Spleen (tissue), 11 donors: Measurements from ENCODE around the gene OLFM1. TPM values are rescaled to one million over a fixed set of nuclear protein-coding genes. Genes with fewer than 3 reads are reported as not detected.
A peak's percentile ranks its signal among the peaks of the same experiment; 100 is the strongest.

ENCODE experiments used
- DNase-seq: peaks from one replicate; pipeline ENCODE4 v3.0.0-alpha.2; 2020
- H3K27ac ChIP-seq, 8 donors: fragments of 200-600 bp; sonication (generic) in 7 of 8; 1 replicate in 4 of 8; 2 replicates in 4 of 8; pipeline versions ENCODE4 v1.5.0 to v1.8.0; 2016 to 2021; ENCODE audit warnings: inconsistent platforms in 4 of 8, mild to moderate bottlenecking in 4 of 8, moderate library complexity in 1 of 8
- H3K27me3 ChIP-seq, 7 donors: fragments of 200-600 bp; sonication (generic) in 6 of 7; replicated peaks in 1 of 7; 1 replicate in 4 of 7; 2 replicates in 3 of 7; pipeline versions ENCODE4 v1.5.0 to v1.8.0; 2016 to 2021; ENCODE audit warnings: inconsistent platforms in 3 of 7, mild to moderate bottlenecking in 1 of 7
- H3K36me3 ChIP-seq, 6 donors: fragments of 200-600 bp; sonication (generic) in 5 of 6; 1 replicate in 4 of 6; 2 replicates in 2 of 6; pipeline versions ENCODE4 v1.5.0 to v1.8.0; 2016 to 2021; ENCODE audit warnings: inconsistent platforms in 2 of 6
- H3K4me1 ChIP-seq, 6 donors: fragments of 200-600 bp; sonication (generic) in 5 of 6; 1 replicate in 3 of 6; 2 replicates in 3 of 6; pipeline versions ENCODE4 v1.5.0 to v1.8.0; 2016 to 2021; ENCODE audit warnings: inconsistent platforms in 3 of 6
- H3K4me3 ChIP-seq, 8 donors: fragments of 200-600 bp; sonication (generic) in 7 of 8; 1 replicate in 4 of 8; 2 replicates in 4 of 8; pipeline versions ENCODE4 v1.5.0 to v1.8.0; 2016 to 2021; ENCODE audit warnings: inconsistent platforms in 4 of 8, mild to moderate bottlenecking in 4 of 8, moderate library complexity in 2 of 8
- H3K9me3 ChIP-seq, 8 donors: fragments of 200-600 bp; sonication (generic) in 7 of 8; 1 replicate in 4 of 8; 2 replicates in 4 of 8; pipeline versions ENCODE4 v1.5.0 to v1.8.0; 2016 to 2021; ENCODE audit warnings: inconsistent platforms in 4 of 8
- POLR2A ChIP-seq, 3 donors: fragments of 450-650 bp; IDR thresholded peaks; one replicate each; pipeline ENCODE4 v1.5.1; 2017; ENCODE audit warnings: antibody characterized with exemption in 3 of 3, mild to moderate bottlenecking in 1 of 3
- POLR2AphosphoS5 ChIP-seq, 3 donors: sonication (generic); formaldehyde crosslinking; IDR thresholded peaks; one replicate each; pipeline ENCODE4 v1.5.1; 2017; ENCODE audit warnings: antibody characterized with exemption in 3 of 3
- WGBS, 5 donors: extraction: QIAGEN DNeasy Blood & Tissue Kit in 3 of 5; methylation state at CpG; one replicate each; pipeline versions ENCODE4 v1.1.5 to v1.1.7; 2013 to 2018; 5-methylcytosine and 5-hydroxymethylcytosine counted together
- intact Hi-C: fragments of 100-400 bp; cut with DNase I; formaldehyde crosslinking; loops from one replicate; pipeline ENCODE4 v1.15.0; 2023; ENCODE audit warnings: low total_unique reads
- polyA plus RNA-seq, 3 donors: library from polyadenylated mRNA; stranded (reverse); fragments of 200-250 nt; gene quantifications; one replicate each; pipeline ENCODE4 v1.2.1, GENCODE V29; 2013
- total RNA-seq, 7 donors: library from RNA; depleted of rRNA in 3 of 7; stranded (reverse); fragments of >200 nt in 3 of 7; fragmentation: NEBNext Ultra II Directional in 4 of 7; extraction: Animal tissue kit (Norgen Biotek cat#: 25700) in 4 of 7; gene quantifications; one replicate each; pipeline versions ENCODE4 v1.1.0 to v1.2.1, GENCODE V29; 2016 to 2021
- TF ChIP-seq, protein P1 (sequence below), 11 experiments: fragments of 200-600 bp in 7 of 11; fragments of 450-650 bp in 4 of 11; sonication (generic) in 4 of 11; IDR thresholded peaks in 8 of 11; conservative IDR thresholded peaks in 3 of 11; 1 replicate in 7 of 11; 2 replicates in 4 of 11; pipeline versions ENCODE4 v1.4.0 to v1.8.0; 2016 to 2021; ENCODE audit warnings: antibody characterized with exemption in 11 of 11, inconsistent platforms in 4 of 11, mild to moderate bottlenecking in 1 of 11
- donor health status: healthy with polysubstance abuse.
- donor health status: DM: no; HTN: no; CAD: no; lungs with moderate emphysema.
- donor health status: DM: no; HTN: no; CAD: no.
- donor health status: Bipolar disorder and iron deficiency.
- donor health status: healthy.
- donor health status: DM: no; HTN: no; CAD: no.
- donor health status: DM: yes; HTN: yes; CAD: no.

The OLFM1 gene
- total and polyA plus RNA-seq, 10 donors: 5.9 to 109 (median 44.7) TPM

DNA sequence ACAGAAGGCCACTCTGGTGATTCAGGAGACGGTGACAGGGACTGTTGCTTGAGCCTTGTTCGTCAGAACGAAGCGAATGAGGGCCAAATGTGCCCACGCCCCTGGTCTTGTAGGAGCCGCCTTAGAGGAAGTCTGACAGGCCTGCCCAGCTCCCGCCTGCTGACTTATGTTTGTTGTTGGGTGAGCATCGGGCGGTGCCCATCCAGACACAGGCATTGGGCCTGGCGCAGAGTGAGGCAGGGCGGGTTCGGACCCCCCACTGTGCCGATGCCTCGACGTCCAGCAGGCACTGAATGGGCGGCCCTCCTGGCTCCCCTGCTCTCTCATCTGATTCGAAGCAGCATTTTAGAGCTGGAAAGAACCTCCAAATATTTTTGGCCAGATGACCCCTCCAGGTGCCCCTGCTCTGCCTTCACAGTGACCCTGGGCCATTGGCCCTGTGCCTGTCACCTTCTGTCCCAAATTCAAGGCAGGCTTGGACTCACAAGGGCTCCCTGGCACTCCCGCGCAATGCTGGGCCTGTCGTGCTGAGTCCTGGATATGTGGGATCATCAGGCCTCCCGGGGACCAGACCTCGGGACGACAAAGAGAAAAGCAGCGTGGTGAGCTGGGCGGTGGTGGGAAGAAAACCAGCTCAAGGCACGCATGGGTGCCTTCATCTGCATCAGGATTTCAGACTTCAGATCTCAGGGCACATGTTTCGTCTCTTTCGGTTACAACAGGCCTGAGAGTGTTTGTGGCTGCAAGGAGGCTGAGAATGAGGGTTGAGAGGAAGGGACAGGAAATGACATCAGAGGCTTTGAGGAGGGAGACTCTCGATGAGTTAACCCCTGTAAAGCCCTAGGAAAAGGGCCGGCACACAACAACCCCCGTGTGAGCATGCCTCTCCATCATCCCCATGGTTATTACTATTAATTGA is 37.1 kb upstream of the OLFM1 start:
- intact Hi-C loops: no loop called here
- no peaks in the 10 kb centered on the region for H3K9me3 ChIP-seq
- WGBS, 5 donors: 80 to 86% (median 81%) methylated on average over 30 to 31 of the region's 31 CpGs

DNA sequence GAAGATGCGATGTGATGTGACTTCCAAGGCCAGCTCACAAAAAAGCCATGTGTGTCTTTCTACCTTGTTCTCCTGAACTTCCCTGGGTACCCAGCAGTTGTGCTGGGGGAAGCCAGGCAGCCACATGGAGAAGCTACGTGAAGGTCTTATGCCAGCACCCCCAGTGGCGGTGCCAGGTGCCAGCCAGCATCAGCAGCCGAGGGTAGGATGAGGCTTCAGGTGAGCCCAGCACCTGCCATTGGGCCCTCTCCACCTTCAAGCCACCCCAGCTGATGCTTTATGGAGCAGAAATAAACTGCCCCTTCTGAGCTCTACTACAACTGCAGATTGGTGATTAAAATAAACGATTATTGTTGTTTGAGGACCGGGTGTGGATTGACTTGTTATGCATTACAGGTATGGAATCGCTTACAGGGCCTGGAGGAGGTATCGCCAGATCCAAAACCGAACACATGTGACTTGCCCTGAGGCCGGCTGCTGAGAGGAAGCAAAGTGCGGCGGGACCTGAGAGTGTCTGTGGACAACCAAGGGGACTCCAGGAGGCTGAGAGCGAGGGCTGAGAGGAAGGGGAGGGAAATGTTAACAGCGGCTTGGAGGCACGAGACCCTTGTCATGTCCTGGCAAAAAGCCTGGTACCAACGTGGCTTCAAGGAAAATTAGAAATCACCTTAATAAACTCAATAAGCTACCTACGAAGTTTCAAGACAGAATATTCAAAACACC is 36.0 kb upstream of the OLFM1 start:
- DNase-seq: no peak
- intact Hi-C loops: no loop called here
- H3K4me1 ChIP-seq: peaks cover 0 to 13% (median 4%) of the 10 kb centered on the region in 6 donors
- WGBS, 5 donors: 86 to 90% (median 88%) methylated on average over 17 of the region's 17 CpGs
- TF ChIP-seq, protein P1, sequence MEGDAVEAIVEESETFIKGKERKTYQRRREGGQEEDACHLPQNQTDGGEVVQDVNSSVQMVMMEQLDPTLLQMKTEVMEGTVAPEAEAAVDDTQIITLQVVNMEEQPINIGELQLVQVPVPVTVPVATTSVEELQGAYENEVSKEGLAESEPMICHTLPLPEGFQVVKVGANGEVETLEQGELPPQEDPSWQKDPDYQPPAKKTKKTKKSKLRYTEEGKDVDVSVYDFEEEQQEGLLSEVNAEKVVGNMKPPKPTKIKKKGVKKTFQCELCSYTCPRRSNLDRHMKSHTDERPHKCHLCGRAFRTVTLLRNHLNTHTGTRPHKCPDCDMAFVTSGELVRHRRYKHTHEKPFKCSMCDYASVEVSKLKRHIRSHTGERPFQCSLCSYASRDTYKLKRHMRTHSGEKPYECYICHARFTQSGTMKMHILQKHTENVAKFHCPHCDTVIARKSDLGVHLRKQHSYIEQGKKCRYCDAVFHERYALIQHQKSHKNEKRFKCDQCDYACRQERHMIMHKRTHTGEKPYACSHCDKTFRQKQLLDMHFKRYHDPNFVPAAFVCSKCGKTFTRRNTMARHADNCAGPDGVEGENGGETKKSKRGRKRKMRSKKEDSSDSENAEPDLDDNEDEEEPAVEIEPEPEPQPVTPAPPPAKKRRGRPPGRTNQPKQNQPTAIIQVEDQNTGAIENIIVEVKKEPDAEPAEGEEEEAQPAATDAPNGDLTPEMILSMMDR (IDR thresholded peaks at IDR 0.05 in 8 of 11, conservative IDR thresholded peaks at IDR 0.05 in 3 of 11): no peak
- TF ChIP-seq POLR2AphosphoS5 (IDR thresholded peaks at IDR 0.05) (no peak), POLR2A (IDR thresholded peaks at IDR 0.05) (no peak)
- H3K36me3 ChIP-seq: no peaks in the 10 kb centered on the region
- H3K9me3 ChIP-seq: no peaks in the 10 kb centered on the region
- H3K27ac ChIP-seq: no peak overlapping the region
- H3K27me3 ChIP-seq: peaks cover 0 to 43% (median 0%) of the 10 kb centered on the region in 7 donors
- H3K4me3 ChIP-seq: no peak overlapping the region

More for the DNA sequence above, 37.1 kb upstream of the OLFM1 start:
- no peaks in the 10 kb centered on the region for H3K36me3 ChIP-seq
- H3K4me1 ChIP-seq: peaks cover 0 to 13% (median 4%) of the 10 kb centered on the region in 6 donors
- DNase-seq: no peak
- H3K4me3 ChIP-seq: no peak overlapping the region
- H3K27ac ChIP-seq: no peak overlapping the region
- H3K27me3 ChIP-seq: peaks cover 0 to 54% (median 0%) of the 10 kb centered on the region in 7 donors
- no peak for TF ChIP-seq POLR2A (IDR thresholded peaks at IDR 0.05)
- TF ChIP-seq, protein P1 (IDR thresholded peaks at IDR 0.05 in 8 of 11, conservative IDR thresholded peaks at IDR 0.05 in 3 of 11): no peak
- no peak for TF ChIP-seq POLR2AphosphoS5 (IDR thresholded peaks at IDR 0.05)

DNA sequence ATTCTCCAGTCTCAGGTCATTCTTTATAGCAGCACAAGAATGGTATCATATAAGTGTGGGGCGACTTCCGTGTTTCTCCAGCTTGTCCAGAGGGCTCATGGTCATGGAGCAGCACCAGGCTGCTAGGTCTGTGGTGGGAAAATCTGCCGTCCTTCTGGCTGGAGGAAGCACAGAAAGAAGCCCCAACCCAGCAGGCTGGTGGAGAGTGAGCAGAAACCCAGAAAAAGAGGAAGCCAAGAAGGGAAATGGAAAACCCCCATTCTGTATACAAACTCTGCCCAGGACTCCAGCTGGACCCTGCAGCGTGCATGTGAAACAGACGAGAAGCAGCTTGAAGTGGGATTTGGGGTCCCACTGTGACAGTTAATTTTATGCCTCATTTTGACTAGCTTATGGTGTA is 34.3 kb upstream of the OLFM1 start:
- DNase-seq: peak; percentile 45
- TF ChIP-seq, protein P1 (IDR thresholded peaks at IDR 0.05 in 8 of 11, conservative IDR thresholded peaks at IDR 0.05 in 3 of 11): no peak
- no peak for TF ChIP-seq POLR2AphosphoS5 (IDR thresholded peaks at IDR 0.05)
- no peak for TF ChIP-seq POLR2A (IDR thresholded peaks at IDR 0.05)
- Histone ChIP-seq H3K36me3 (no peaks in the 10 kb centered on the region), H3K4me1 (peaks cover 0 to 13% (median 4%) of the 10 kb centered on the region in 6 donors), H3K4me3 (no peak overlapping the region), H3K27ac (no peak overlapping the region), H3K9me3 (no peaks in the 10 kb centered on the region), H3K27me3 (peaks cover 0 to 36% (median 0%) of the 10 kb centered on the region in 7 donors)
- intact Hi-C loops: no loop called here
- WGBS, 5 donors: 36 to 40% (median 38%) methylated on average over 5 of the region's 5 CpGs

DNA sequence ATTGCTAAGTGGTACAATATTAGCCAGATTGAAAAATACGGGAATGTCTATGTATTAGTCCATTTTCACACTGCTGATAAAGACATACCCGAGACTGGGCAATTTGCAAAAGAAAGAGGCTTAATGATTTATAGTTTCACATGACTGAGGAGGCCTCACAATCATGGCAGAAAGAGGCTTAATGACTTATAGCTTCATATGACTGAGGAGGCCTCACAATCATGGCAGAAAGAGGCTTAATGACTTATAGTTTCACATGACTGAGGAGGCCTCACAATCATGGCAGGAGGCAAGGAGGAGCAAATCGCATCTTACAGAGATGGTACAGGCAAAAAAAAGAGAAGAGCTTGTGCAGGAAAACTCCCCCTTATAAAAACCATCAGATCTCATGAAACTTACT is 32.3 kb upstream of the OLFM1 start:
- H3K27ac ChIP-seq: no peak overlapping the region
- peaks cover 0 to 18% (median 0%) of the 10 kb centered on the region in 7 donors for H3K27me3 ChIP-seq
- H3K9me3 ChIP-seq: no peaks in the 10 kb centered on the region
- no peak for DNase-seq
- WGBS, 5 donors: 80 to 92% (median 85%) methylated on average over 3 of the region's 3 CpGs
- no peak for TF ChIP-seq POLR2AphosphoS5 (IDR thresholded peaks at IDR 0.05)
- TF ChIP-seq, protein P1 (IDR thresholded peaks at IDR 0.05 in 8 of 11, conservative IDR thresholded peaks at IDR 0.05 in 3 of 11): no peak
- TF ChIP-seq POLR2A (IDR thresholded peaks at IDR 0.05): no peak
- no peaks in the 10 kb centered on the region for H3K36me3 ChIP-seq
- intact Hi-C loops: no loop called here
- peaks cover 0 to 13% (median 4%) of the 10 kb centered on the region in 6 donors for H3K4me1 ChIP-seq
- H3K4me3 ChIP-seq: no peak overlapping the region
